Motor neuron (in vitro differentiated cells): Measurements from ENCODE around the gene PROZ. TPM values are rescaled to one million over a fixed set of nuclear protein-coding genes. Genes with fewer than 3 reads are reported as not detected.
"Not testable (repeated sequence)": the region's sequence is repeated elsewhere in the genome, so short reads cannot be mapped to it uniquely, and the experiment has no call there.

Experiments used
- ATAC-seq, 8 experiments: fragments of 200-7000 bp; cut with Tn5 transposase; replicated peaks in 6 of 8; 2 replicates each; pipeline ENCODE4 v1.8.0; 2021; ENCODE audit warnings: mild to moderate bottlenecking in 8 of 8, moderate library complexity in 8 of 8
- H3K27ac ChIP-seq, 2 donors: fragments of 250-450 bp; sonication (Bioruptor Pico); 2 replicates each; pipeline ENCODE4 v1.9.0; 2021; ENCODE audit warnings: antibody characterized with exemption in 2 of 2, mild to moderate bottlenecking in 2 of 2, moderate library complexity in 1 of 2
- H3K4me1 ChIP-seq, 2 donors: fragments of 250-450 bp; sonication (Bioruptor Pico); replicated peaks in 1 of 2; 2 replicates each; pipeline ENCODE4 v1.6.1; 2021; ENCODE audit warnings: antibody characterized with exemption in 2 of 2, mild to moderate bottlenecking in 2 of 2, moderate library complexity in 1 of 2
- H3K4me3 ChIP-seq, 5 donors: fragments of 250-450 bp; sonication (Bioruptor Pico); 2 replicates each; pipeline ENCODE4 v1.9.0; 2021; ENCODE audit warnings: antibody characterized with exemption in 5 of 5, mild to moderate bottlenecking in 5 of 5, moderate library complexity in 4 of 5
- WGBS, 10 experiments: fragments of 450-650 bp; shearing (Covaris generic); methylation state at CpG; one replicate each; pipeline ENCODE4 v1.0.0; 2022; 5-methylcytosine and 5-hydroxymethylcytosine counted together
- in situ Hi-C, 9 experiments: fragments of 400-800 bp; cut with MboI; loops; one replicate each; pipeline ENCODE4 v1.15.0; 2021; ENCODE audit warnings: low sequenced_read_pairs in 9 of 9, low pct_unique_long_range_greater_than_20kb in 2 of 9; ENCODE audit not compliant: unreplicated experiment in 9 of 9
- total RNA-seq, 8 experiments: library from RNA; unstranded; fragments of 300-600 nt; gene quantifications; 2 replicates each; pipeline versions ENCODE4 v1.2.3 to v1.2.4, GENCODE V29; 2022

PROZ gene
- total RNA-seq, 8 experiments from 2014 or later: 0.05 to 1.1 (median 0.29) TPM; not detected in 1

DNA sequence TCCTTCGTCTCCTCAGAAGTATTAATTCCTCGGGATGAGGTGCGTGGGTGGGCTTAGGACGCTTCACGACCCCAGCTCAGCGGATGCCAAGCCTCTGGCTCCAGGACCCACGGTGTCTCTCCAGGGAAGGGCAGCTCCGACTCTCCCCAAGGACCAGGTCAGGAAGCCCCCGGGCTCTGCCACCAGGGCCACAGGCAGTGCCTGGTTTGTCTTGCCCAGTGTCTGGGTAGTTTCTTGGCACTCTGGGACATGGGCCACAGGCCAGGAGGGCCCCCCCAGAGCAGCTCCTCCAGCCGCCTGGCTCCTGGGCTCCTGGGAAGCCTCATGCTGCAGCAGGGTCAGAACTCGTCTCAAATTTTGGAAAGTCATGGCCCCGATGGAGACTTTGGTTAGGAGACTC is 2.5 kb downstream of the PROZ start:
- in situ Hi-C loops: no loop called here
- H3K4me1 ChIP-seq: peaks cover 3 to 5% of the 10 kb centered on the region in 2 donors
- peak in 3 of 8 experiments; percentile 7 to 34 (median 17) for ATAC-seq
- no peak overlapping the region for H3K27ac ChIP-seq
- WGBS, 10 experiments: 48 to 100% (median 75%) methylated on average over 1 to 10 of the region's 12 CpGs; no CpG with 5 or more reads in 1 of the 10 experiments
- H3K4me3 ChIP-seq: no peak overlapping the region

DNA sequence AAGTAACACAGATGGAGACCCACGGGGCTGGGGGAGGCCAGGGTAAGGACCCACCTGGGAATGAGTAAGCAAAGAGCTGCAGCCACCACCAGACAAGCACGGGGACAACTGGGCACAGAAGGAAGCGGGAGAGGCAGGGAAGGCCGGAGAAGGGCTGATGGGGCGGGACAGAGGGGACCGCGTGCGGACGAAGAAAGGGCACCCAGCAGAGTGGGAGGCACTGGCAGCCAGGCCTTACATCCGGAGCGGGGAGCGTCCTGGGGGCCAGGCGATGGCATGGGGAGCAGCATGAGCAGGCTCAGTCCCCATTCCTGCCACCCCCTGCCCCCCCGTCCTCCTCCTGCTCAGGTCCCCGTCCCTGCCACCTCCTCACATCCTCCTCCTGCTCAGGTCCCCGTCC is 3.0 kb downstream of the PROZ start:
- WGBS, 10 experiments: 0 to 23% (median 0%) methylated on average over 1 to 7 of the region's 16 CpGs; no CpG with 5 or more reads in 7 of the 10 experiments
- H3K4me3 ChIP-seq: peak overlapping the region in 1 of 5 donors; percentile 11
- in situ Hi-C loops: no loop called here
- no peak overlapping the region for H3K27ac ChIP-seq
- ATAC-seq: peak in 4 of 8 experiments; percentile 37 to 61 (median 60)
- peaks cover 3 to 5% of the 10 kb centered on the region in 2 donors for H3K4me1 ChIP-seq

DNA sequence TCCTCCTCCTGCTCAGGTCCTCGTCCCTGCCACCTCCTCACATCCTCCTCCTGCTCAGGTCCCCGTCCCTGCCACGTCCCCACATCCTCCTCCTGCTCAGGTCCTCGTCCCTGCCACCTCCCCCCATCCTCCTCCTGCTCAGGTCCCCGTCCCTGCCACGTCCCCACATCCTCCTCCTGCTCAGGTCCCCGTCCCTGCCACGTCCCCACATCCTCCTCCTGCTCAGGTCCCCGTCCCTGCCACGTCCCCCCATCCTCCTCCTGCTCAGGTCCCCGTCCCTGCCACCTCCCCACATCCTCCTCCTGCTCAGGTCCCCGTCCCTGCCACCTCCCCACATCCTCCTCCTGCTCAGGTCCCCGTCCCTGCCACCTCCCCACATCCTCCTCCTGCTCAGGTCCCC is 3.5 kb downstream of the PROZ start:
- H3K4me1 ChIP-seq, in situ Hi-C loops, H3K4me3 ChIP-seq, H3K27ac ChIP-seq, ATAC-seq: not testable (repeated sequence)
- whole genome bisulfite sequencing, 10 experiments: no CpG with 5 or more reads among the region's 13 CpGs

DNA sequence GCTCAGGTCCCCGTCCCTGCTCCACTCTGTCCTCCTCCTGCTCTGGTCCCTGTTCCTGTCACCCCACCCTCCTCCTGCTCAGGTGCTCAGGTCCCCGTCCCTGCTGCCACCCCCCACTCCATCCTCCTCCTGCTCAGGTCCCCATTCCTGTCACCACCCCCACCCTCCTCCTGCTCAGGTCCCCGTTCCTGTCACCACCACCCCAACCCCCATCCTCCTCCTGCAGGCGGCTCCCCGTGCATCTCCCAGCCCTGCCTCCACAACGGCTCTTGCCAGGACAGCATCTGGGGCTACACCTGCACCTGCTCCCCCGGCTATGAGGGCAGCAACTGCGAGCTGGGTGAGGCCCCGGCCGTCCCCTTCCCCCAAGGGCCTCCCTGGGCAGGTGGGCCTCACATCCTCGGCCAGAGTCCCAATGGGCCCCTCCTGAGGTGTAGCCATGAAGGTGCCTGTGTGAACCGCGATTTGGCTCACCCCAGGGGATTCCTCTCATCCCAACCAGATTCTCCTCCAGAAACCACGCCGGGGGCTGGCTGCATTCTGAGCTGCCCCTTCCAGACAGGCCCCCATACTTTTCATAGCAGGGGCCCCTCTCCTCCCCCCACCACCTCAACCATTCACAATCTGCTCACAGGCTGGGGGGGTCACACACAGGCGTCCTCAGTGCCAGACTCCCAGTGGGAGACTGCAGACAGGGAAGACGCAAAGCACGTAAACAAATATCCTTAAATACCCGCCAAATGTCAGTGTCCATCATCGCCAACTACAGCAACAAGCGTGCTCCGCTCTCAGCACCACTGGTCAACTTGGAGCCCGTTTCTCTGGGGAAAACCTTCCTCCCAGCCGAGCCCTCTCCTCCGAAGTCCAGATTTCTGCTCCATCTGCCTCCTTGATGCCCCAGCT is 4.6 kb downstream of the PROZ start:
- ATAC-seq: peak in 5 of 8 experiments; percentile 12 to 25 (median 16)
- WGBS, 10 experiments: 63 to 100% (median 74%) methylated on average over 1 to 8 of the region's 25 CpGs; no CpG with 5 or more reads in 7 of the 10 experiments
- Histone ChIP-seq H3K4me3 (no peak overlapping the region), H3K4me1 (peaks cover 3 to 5% of the 10 kb centered on the region in 2 donors), H3K27ac (no peak overlapping the region)
- in situ Hi-C loops: no loop called here

DNA sequence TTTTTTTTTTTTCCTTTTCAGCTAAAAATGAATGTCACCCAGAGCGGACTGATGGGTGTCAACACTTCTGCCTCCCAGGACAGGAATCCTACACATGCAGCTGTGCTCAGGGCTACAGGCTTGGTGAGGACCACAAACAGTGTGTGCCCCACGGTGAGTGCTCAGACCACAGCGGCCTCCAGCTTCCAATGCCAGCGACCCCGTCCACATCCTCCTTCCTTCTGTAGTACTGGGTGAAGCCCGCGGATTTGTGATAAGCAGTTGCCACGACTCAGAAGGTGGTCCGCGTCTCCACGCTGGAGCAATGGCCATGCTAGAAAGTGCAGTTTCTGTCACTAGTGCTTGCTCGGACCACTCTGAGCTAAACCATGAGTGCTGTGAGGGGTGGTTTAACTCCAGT is 6.0 kb downstream of the PROZ start:
- Histone ChIP-seq H3K4me3 (no peak overlapping the region), H3K4me1 (peaks cover 3 to 5% of the 10 kb centered on the region in 2 donors), H3K27ac (no peak overlapping the region)
- WGBS, 10 experiments: 60 to 100% (median 85%) methylated on average over 1 to 7 of the region's 12 CpGs; no CpG with 5 or more reads in 5 of the 10 experiments
- in situ Hi-C loops: no loop called here
- peak in 2 of 8 experiments; percentile 22 to 39 for ATAC-seq

DNA sequence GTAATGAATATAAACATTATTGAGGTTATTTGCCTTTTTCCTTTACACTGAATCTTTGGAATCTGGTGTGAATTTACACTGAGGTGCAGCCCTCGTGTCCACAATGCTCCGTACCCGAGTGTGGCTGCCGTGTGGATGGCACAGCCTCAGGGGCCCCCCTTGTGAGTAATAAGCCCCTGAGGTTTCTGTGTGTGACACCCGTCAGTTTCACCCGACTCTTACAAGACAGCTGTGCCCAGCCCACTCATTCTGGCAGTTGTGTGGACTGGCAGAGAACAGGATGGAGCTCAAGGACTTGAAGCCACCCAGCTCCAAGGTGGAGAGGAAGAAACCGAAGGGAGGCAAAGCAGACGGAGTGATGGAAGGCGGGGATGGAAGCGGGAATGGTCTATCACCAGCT is 7.8 kb downstream of the PROZ start:
- Histone ChIP-seq H3K4me1 (peaks cover 1 to 3% of the 10 kb centered on the region in 2 donors), H3K27ac (no peak overlapping the region), H3K4me3 (no peak overlapping the region)
- in situ Hi-C loops: no loop called here
- WGBS, 10 experiments: 82 to 100% (median 89%) methylated on average over 3 to 7 of the region's 10 CpGs; no CpG with 5 or more reads in 3 of the 10 experiments
- no peak for ATAC-seq

DNA sequence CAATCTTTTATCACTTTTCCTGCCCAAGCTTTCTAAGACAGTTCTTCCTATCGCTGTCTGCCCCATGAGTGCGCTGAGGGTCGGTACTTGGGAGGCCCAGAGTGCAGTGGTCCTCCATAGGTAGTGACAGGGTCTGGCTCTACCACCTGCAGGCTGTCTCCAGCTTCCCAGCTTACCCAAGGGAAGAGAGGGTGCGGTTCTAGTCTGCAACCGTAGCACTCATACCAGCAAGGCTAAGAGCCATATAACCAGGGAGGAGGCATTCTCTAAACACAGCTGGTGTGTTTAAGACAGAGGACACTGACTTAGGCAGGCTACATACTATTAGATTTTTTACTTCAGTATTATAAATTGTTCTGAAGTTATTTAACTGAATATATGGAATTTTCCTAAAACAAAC is 8.2 kb downstream of the PROZ start:
- ATAC-seq: no peak
- in situ Hi-C loops: no loop called here
- H3K4me3 ChIP-seq: no peak overlapping the region
- no peaks in the 10 kb centered on the region for H3K4me1 ChIP-seq
- WGBS, 10 experiments: 90 to 100% (median 100%) methylated on average over 2 to 4 of the region's 5 CpGs; no CpG with 5 or more reads in 6 of the 10 experiments
- no peak overlapping the region for H3K27ac ChIP-seq

DNA sequence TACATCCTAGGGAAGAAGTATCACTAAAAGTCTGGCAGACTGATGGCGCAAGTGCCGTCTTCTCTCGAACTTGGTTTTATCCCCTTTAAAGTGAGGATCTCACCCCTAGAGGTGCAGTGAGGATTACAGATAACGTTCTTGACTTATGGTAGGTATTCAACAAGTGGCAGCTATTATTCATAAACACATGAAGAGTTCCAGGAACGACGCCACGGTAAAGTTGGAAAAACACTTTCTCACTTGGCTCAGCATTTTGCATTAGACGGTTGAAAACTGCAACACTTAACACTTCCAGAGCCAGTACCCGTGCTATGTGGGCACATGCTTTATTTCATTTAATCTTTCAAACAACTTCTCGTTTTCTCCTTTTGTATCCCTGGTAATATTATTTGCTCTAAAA is 8.7 kb downstream of the PROZ start:
- in situ Hi-C loops: no loop called here

DNA sequence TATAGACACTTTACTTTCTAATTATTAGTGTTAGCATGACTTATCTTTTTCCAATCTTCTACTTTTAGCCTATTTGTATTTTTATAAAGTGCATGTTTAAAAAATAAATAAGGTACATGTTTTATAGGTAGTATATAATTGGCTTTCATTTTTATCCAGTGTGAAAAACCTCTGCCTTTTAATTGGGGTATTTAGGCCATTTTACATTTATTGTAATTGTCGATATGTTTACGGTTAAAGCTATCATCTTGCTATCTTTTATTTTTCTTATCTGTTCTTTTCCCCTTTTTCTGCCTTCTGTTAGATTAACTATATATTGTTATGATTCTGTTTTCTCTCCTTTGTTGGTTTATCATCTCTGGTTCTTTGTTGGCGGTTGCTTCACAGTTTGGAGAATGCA is 9.1 kb downstream of the PROZ start:
- Histone ChIP-seq H3K4me1 (no peaks in the 10 kb centered on the region), H3K27ac (no peak overlapping the region), H3K4me3 (no peak overlapping the region)
- no peak for ATAC-seq
- in situ Hi-C loops: no loop called here
- WGBS, 10 experiments: 90 to 100% (median 98%) methylated on average over 2 to 3 of the region's 3 CpGs

More for the DNA sequence above, 8.7 kb downstream of the PROZ start:
- no peak for ATAC-seq
- Histone ChIP-seq H3K27ac (no peak overlapping the region), H3K4me1 (no peaks in the 10 kb centered on the region), H3K4me3 (no peak overlapping the region)
- WGBS, 10 experiments: 74 to 97% (median 93%) methylated on average over 3 to 9 of the region's 10 CpGs

DNA sequence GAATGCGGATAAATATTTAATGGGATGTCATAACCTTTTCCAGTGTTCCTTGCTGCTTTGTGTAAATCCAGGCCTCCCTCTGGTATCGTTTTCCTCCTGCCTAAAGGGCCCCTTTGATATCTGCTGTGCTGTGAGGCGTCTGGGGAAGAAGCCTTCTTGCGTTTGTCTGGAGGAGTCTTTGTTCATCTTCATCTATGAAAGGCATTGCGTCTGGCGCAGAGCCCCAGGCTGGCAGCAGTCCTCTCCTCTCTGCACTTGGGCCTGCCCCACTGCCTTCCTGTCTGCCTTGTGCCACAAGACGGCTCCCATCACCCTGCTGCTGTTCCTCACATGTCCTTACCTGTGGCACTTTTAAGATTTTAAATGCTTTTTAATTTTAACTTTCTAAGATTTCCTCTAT is 9.8 kb downstream of the PROZ start:
- Histone ChIP-seq H3K27ac (no peak overlapping the region), H3K4me3 (no peak overlapping the region), H3K4me1 (no peaks in the 10 kb centered on the region)
- WGBS, 10 experiments: 83 to 100% (median 94%) methylated on average over 2 to 7 of the region's 7 CpGs; no CpG with 5 or more reads in 1 of the 10 experiments
- in situ Hi-C loops: no loop called here
- ATAC-seq: no peak

DNA sequence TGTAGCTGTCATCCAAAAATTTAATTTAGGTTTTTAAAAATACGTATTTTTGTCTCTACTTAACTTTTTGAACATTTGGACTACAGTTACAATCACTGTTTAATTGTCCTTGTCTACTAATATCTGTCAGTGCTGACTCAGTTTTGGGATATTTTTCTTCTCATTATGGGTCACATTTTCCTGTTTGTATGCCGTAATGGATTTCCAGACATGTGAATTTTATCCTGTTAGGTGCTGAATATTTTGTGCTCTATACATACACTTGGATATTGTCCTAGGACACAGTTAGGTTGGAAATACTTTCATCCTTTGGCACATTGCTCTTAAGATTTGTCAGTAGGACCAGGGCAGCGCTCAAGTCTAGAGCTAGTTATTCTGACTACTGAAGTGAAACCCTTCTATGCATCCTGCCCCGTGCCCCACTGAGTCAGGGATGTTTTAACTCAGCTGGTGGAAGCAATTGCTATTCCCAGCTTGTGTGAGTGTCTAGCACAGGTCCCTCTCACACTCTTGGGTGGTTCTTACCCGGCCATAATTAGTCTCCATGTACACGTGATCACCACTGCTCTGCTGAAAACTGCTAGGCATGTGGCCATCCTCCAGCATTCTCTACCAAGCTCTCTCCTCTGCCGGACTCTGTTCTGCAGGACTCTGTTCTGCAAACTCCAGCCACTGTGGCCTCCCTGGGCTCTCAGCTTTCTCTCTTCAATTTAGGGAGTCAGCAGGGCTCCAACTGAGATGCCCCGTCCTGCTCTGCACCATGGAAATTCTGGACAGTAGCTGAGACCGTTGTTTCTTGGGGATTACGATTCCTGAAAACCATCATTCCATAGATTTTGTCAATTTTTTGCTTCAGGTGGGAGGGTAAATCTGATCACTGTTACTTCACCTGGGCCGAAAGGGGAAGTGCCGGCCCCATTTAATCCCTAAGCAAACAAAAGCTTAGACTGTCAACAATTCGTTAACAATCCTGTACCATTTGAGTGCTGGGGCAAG is 11.1 kb downstream of the PROZ start:
- WGBS, 10 experiments: 80 to 100% (median 92%) methylated on average over 2 to 11 of the region's 13 CpGs
- no peak for ATAC-seq
- no peaks in the 10 kb centered on the region for H3K4me1 ChIP-seq
- H3K4me3 ChIP-seq: no peak overlapping the region
- H3K27ac ChIP-seq: no peak overlapping the region
- in situ Hi-C loops: no loop called here

DNA sequence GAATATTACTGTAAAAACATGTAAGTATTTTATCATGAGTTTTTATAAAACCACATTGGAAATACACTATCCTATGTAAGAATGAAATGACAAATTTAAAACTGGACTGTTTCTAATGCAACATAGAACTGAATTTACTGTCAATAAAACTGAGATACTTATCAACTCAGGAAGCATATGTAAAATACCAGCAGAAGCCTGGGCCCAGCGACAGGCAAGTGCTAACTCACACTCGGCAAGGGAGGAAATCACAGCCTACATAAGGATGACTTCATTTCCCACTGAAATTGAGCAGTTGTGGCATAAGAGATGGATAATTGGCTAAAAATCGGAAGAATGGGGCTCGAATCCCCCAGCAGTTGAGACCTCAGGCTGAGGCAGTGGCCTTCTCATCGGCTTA is 12.1 kb downstream of the PROZ start:
- Histone ChIP-seq H3K4me3 (no peak overlapping the region), H3K4me1 (no peaks in the 10 kb centered on the region), H3K27ac (no peak overlapping the region)
- ATAC-seq: no peak
- 70 to 100% (median 88%) methylated on average over 1 to 5 of the region's 5 CpGs; no CpG with 5 or more reads in 2 of the 10 experiments for WGBS, 10 experiments
- in situ Hi-C loops: no loop called here
